DND-41 (cell line): ENCODE results near the gene MGAT5B.

ENCODE experiments used
- ATAC-seq: fragments of 200-7000 bp; cut with Tn5 transposase; 3 replicates; pipeline ENCODE4 v1.9.1; 2021; ENCODE audit warnings: low read depth; ENCODE audit not compliant: insufficient read depth
- DNase-seq: peaks from one replicate; pipeline ENCODE4 v3.0.0-alpha.2; 2020
- H2AFZ ChIP-seq: 2 replicates; pipeline ENCODE4 v1.6.0; 2012; ENCODE audit warnings: low read depth, low read length
- H3K27ac ChIP-seq: 2 replicates; pipeline ENCODE4 v1.5.1; 2012; ENCODE audit warnings: low read length, inconsistent platforms
- H3K27me3 ChIP-seq: fragments of 200-600 bp; sonication (generic); 2 replicates; pipeline ENCODE4 v1.6.0; 2012; ENCODE audit warnings: low read length, mild to moderate bottlenecking, inconsistent platforms; ENCODE audit not compliant: insufficient read depth, poor library complexity
- H3K36me3 ChIP-seq: 2 replicates; pipeline ENCODE4 v1.5.1; 2012; ENCODE audit warnings: low read length, inconsistent platforms; ENCODE audit not compliant: insufficient read depth
- H3K4me1 ChIP-seq: 2 replicates; pipeline ENCODE4 v1.5.1; 2012; ENCODE audit warnings: mild to moderate bottlenecking, low read length; ENCODE audit not compliant: insufficient read depth
- H3K4me2 ChIP-seq: 2 replicates; pipeline ENCODE4 v1.6.0; 2012; ENCODE audit warnings: mild to moderate bottlenecking, moderate library complexity, low read length, inconsistent platforms; ENCODE audit not compliant: insufficient read depth
- H3K4me3 ChIP-seq, 2 experiments: fragments of 200-600 bp in 1 of 2; shearing (Covaris generic) in 1 of 2; 2 replicates each; pipeline ENCODE4 v1.5.1; 2012 to 2016; ENCODE audit warnings: inconsistent platforms in 2 of 2, low read length in 2 of 2, mild to moderate bottlenecking in 2 of 2, low read depth in 1 of 2, moderate library complexity in 1 of 2
- H3K79me2 ChIP-seq: 2 replicates; pipeline ENCODE4 v1.6.0; 2012; ENCODE audit warnings: low read length, inconsistent platforms; ENCODE audit not compliant: insufficient read depth
- H3K9ac ChIP-seq: 2 replicates; pipeline ENCODE4 v1.6.0; 2012; ENCODE audit warnings: low read depth, mild to moderate bottlenecking, inconsistent platforms, low read length, moderate library complexity
- H3K9me3 ChIP-seq: 2 replicates; pipeline ENCODE4 v1.5.1; 2012; ENCODE audit warnings: low read length, moderate library complexity, mild to moderate bottlenecking, inconsistent platforms; ENCODE audit not compliant: insufficient read depth, severe bottlenecking
- H4K20me1 ChIP-seq: 2 replicates; pipeline ENCODE4 v1.6.0; 2012; ENCODE audit warnings: low read length; ENCODE audit not compliant: insufficient read depth
- CTCF ChIP-seq: IDR thresholded peaks from 2 replicates; pipeline ENCODE4 v1.5.1; 2012; ENCODE audit warnings: borderline replicate concordance, low read length, moderate library complexity, mild to moderate bottlenecking; ENCODE audit not compliant: poor library complexity, severe bottlenecking; ENCODE audit errors: extremely low read depth
- EZH2 ChIP-seq: IDR thresholded peaks from 3 replicates; pipeline ENCODE4 v1.6.1; 2012; ENCODE audit warnings: borderline replicate concordance, low read depth, mild to moderate bottlenecking, moderate library complexity, low read length, inconsistent platforms; ENCODE audit not compliant: severe bottlenecking

MGAT5B gene

GRCh38 chr17:76907352-76907751, 39.1 kb downstream of the MGAT5B start:
- H3K79me2 ChIP-seq: no peaks in the 10 kb centered on the region
- no peaks in the 10 kb centered on the region for H3K36me3 ChIP-seq
- no peak overlapping the region for H3K4me2 ChIP-seq
- H3K4me3 ChIP-seq: no peak overlapping the region
- no peaks in the 10 kb centered on the region for H3K4me1 ChIP-seq
- TF ChIP-seq EZH2 (no peak), CTCF (no peak)
- no peak overlapping the region for H2AFZ ChIP-seq
- no peak for DNase-seq
- H3K9ac ChIP-seq: no peak overlapping the region
- H4K20me1 ChIP-seq: peaks cover 20% of the 10 kb centered on the region
- H3K27me3 ChIP-seq: no peaks in the 10 kb centered on the region
- ATAC-seq: no peak
- no peaks in the 10 kb centered on the region for H3K9me3 ChIP-seq
- no peak overlapping the region for H3K27ac ChIP-seq

- no peak overlapping the region for H2AFZ ChIP-seq
- peaks cover 22% of the 10 kb centered on the region for H4K20me1 ChIP-seq
- no peak overlapping the region for H3K4me3 ChIP-seq
- DNase-seq (peak; percentile 78), ATAC-seq (peak; percentile 93)
- no peaks in the 10 kb centered on the region for H3K9me3 ChIP-seq
- H3K36me3 ChIP-seq: no peaks in the 10 kb centered on the region
- H3K27ac ChIP-seq: no peak overlapping the region
- no peaks in the 10 kb centered on the region for H3K4me1 ChIP-seq
- H3K79me2 ChIP-seq: no peaks in the 10 kb centered on the region
- TF ChIP-seq CTCF: no peak
- no peak for TF ChIP-seq EZH2
- H3K9ac ChIP-seq: no peak overlapping the region
- no peaks in the 10 kb centered on the region for H3K27me3 ChIP-seq
- H3K4me2 ChIP-seq: no peak overlapping the region
Measured at GRCh38 chr17:76909971-76910760, 42.0 kb downstream of the MGAT5B start.

- H3K9me3 ChIP-seq: no peaks in the 10 kb centered on the region
- H3K36me3 ChIP-seq: no peaks in the 10 kb centered on the region
- ATAC-seq: no peak
- H3K27ac ChIP-seq: no peak overlapping the region
- no peak overlapping the region for H2AFZ ChIP-seq
- H3K79me2 ChIP-seq: no peaks in the 10 kb centered on the region
- no peak overlapping the region for H3K4me2 ChIP-seq
- DNase-seq: peak; percentile 20
- H4K20me1 ChIP-seq: peaks cover 26% of the 10 kb centered on the region
- no peak for TF ChIP-seq CTCF
- no peak for TF ChIP-seq EZH2
- H3K27me3 ChIP-seq: no peaks in the 10 kb centered on the region
- H3K4me1 ChIP-seq: no peaks in the 10 kb centered on the region
- no peak overlapping the region for H3K9ac ChIP-seq
- no peak overlapping the region for H3K4me3 ChIP-seq
Measured at GRCh38 chr17:76911299-76912017, 43.3 kb downstream of the MGAT5B start.
